Suppressor macrophage treated with lipopolysaccharide for 1 hour (primary cell): ENCODE results near the gene GAPDHS.
A peak's percentile ranks its signal among the peaks of the same experiment; 100 is the strongest.

Experiments used
- DNase-seq, 3 donors: peaks; one replicate each; pipeline ENCODE4 v3.0.0-alpha.2; 2020 to 2022

The GAPDHS gene

DNA sequence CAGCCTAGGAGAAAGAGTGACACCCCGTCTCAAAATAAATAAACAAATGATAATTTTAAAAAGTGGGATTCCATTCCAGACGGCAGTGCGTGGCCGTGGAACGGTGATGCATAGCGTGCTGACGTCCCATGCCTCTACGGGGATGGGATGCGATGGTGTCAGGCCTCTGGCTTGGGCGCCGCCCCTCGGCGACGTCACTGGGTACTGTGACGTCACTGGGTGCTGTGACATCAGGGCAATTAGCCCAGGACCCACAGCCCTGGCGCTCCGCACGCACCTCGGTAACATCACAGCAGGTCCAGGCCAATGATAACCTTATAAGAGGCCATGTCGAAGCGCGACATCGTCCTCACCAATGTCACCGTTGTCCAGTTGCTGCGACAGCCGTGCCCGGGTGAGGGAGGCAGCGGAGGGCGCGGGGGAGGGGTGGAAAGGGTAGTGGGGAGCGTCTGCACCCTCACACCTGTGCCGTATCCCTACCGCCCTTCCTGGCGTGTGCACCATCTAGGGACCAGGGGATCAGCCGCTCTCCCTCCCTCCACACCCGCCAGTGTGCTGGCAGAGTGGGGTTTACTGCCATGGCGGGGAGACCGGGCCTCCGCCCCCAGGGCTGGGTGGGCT, at the start of gene GAPDHS:
Gene GAPDHS (plus strand): TSS at position 256 of the 621 bp plus-strand sequence. CDS start 72 bp downstream, at position 328.
- no peak for DNase-seq

- DNase-seq, result no peak
Observed at GRCh38 chr19:35484252-35485036, 48.8 kb upstream of the GAPDHS start.

GRCh38 chr19:35486268-35486708, 47.0 kb upstream of the GAPDHS start:
- no peak for DNase-seq

DNA sequence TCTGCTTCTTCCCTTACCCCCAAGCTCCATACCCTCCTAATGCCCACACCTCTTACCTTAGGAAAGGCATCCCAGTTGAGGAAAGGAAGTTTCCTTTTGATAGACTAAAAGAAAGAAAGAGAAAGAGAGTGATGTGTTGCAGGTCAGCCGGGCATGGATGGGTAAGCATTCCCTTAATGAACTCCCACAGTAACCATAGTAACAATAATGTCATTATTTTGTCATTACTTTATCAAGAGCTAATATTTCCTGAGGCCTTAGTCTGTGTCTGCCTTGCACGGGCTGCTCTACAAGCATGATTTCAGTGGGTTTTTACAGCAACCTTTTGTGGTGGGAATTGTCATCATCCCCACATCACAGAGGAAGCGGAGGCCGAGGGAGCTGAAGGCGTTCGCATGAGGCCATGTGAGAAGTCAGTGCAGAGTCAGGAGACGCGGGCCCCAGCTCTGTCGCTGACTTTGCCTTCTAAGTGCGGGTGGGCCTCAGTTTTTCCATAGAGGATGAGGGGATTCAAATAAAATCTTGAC, 45.5 kb upstream of the GAPDHS start:
- no peak for DNase-seq

GRCh38 chr19:35488677-35489076, 44.6 kb upstream of the GAPDHS start:
- DNase-seq, result no peak

- no peak for DNase-seq
Observed at GRCh38 chr19:35490364-35490763, 42.9 kb upstream of the GAPDHS start, which contains the start of gene KRTDAP. KRTDAP (minus strand) TSS chr19:35490464; CDS start chr19:35490442, 22 bp downstream.

DNA sequence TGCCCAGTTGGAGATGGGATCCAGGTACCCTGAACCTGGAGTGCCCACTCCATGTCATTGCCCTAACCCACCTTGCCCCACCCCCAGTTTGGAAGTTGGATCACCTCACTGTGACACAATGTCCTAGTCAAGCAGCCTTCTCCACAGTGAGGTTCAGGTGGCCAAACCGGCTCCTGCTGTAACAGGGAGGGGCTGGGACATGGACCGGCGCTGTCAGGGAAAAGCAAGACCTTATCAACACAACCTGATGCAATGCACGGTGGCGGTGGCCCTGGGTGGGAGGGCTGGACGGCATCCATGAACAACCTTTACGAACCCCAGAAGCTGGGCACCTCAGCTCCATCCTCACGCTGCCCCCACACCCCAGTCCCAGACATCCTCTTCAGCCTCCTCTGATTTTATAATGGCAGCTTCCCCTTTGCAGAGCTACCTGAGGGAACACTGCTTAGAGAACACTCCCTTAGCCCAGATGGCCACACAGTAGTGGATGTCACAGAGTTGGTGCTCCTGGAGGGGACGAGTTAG, 41.4 kb upstream of the GAPDHS start:
- DNase-seq, result no peak

- DNase-seq, result no peak
Observed at GRCh38 chr19:35493971-35494370, 39.3 kb upstream of the GAPDHS start.

GRCh38 chr19:35495107-35496064, 37.9 kb upstream of the GAPDHS start:
- DNase-seq, result peak; percentile 87 to 95 (median 94)

DNA sequence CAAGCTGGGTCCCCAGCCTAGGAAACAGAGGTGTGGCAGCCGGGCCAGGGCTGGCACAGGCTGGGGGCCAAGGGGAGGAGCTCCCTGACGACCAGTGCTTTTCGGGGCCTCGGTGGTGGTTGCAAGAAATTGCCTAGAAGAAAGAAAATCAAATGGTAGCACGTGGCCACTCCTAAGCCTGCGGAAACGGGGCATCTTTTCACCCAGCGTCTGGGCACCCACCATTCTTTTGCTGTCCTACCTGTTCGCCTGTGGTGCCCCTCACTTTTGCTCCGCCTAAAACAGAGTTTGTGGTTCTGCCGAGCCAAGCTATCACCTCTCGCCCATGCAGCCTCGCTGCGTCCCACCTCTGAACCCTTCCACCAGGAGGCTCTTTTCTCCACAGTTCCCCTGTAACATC, 35.9 kb upstream of the GAPDHS start:
- DNase-seq, result no peak

GRCh38 chr19:35498220-35498619, 35.0 kb upstream of the GAPDHS start:
- no peak for DNase-seq

GRCh38 chr19:35498984-35499527, 34.2 kb upstream of the GAPDHS start:
- DNase-seq, result no peak

GRCh38 chr19:35500611-35501010, 32.6 kb upstream of the GAPDHS start:
- no peak for DNase-seq

DNA sequence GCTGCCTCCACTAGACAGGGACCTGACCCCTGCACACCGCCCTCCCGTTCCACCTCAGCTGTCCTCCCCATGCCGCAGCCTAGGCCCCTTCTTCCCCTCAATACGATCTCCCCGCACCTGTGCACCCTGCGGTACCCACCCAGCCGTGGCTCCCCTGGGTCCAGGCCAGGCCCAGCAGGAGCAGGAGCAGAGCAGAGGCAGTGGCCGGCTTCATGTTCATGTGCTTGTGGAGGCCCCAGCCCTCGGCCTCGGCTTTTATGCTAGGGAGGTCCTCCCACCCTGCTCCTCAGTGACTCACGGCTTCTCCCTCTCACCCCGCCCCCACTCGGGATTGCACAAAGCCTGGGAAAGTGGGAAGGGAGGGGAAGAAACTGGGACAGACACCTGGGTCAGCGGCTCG, 31.6 kb upstream of the GAPDHS start:
- DNase-seq, result no peak

DNA sequence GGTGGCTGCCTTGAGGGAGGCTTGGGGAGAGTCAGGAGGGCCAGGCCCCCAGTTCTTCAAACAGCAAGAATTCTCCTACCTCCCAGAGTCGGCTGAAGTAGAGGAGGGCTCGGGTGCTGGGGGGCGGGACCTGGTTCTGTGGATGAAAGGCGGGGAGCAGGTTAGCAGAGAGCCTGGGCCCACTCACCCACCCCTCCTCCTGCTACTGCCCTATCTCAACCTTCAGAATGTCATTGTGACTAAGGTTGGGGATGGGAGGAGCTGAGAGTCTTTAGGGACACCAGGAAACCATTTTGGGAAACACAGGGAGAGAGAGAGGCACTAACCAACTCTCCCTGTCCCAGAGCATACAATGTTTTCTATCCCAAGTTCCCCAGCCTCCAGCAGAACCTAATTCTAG, 30.5 kb upstream of the GAPDHS start:
- no peak for DNase-seq

- no peak for DNase-seq
Observed at GRCh38 chr19:35506011-35506410, 27.2 kb upstream of the GAPDHS start.

- no peak for DNase-seq
Observed at GRCh38 chr19:35507561-35507960, 25.7 kb upstream of the GAPDHS start.

- DNase-seq, result no peak
Observed at GRCh38 chr19:35508129-35508528, 25.1 kb upstream of the GAPDHS start.

- peak in 1 of 3 donors; percentile 21 for DNase-seq
Observed at GRCh38 chr19:35509018-35509652, 24.1 kb upstream of the GAPDHS start.

GRCh38 chr19:35509861-35510625, 23.2 kb upstream of the GAPDHS start:
- DNase-seq, result peak; percentile 65 to 86 (median 68)

GRCh38 chr19:35510626-35510964, 22.7 kb upstream of the GAPDHS start:
- no peak for DNase-seq
